Measurements from ENCODE around the gene METTL16. TPM values are rescaled to one million over a fixed set of nuclear protein-coding genes. Genes with fewer than 3 reads are reported as not detected.
A peak's percentile ranks its signal among the peaks of the same experiment; 100 is the strongest.

Gene METTL16
- total and polyA plus RNA-seq, 7 donors = 6.5 to 33.2 (median 18.3) TPM

- no peak for DNase-seq
- 66 to 82% methylated on average over 18 of the region's 18 CpGs for WGBS, 2 donors
- Histone ChIP-seq H3K4me1 (peaks cover 3 to 65% (median 56%) of the 10 kb centered on the region in 4 donors), H3K36me3 (peaks cover 0 to 11% (median 8%) of the 10 kb centered on the region in 4 donors), H3K27me3 (no peaks in the 10 kb centered on the region), H3K9me3 (no peaks in the 10 kb centered on the region), H3K27ac (peak overlapping the region; percentile 97 to 100 (median 98)), H3K4me3 (peak overlapping the region in 3 of 4 donors; percentile 63 to 80 (median 70))
- TF ChIP-seq POLR2AphosphoS5 (IDR thresholded peaks at IDR 0.05) (no peak), POLR2A (IDR thresholded peaks at IDR 0.05) (no peak)
- intact Hi-C loops (cut with DNase I) = no loop called here
Measured at GRCh38 chr17:2391597-2392251, 120.0 kb downstream of the METTL16 start.

GRCh38 chr17:2390199-2390836, 121.4 kb downstream of the METTL16 start:
- Histone ChIP-seq H3K27me3 (no peaks in the 10 kb centered on the region), H3K9me3 (no peaks in the 10 kb centered on the region), H3K36me3 (peaks cover 0 to 25% (median 16%) of the 10 kb centered on the region in 4 donors), H3K4me1 (peaks cover 0 to 57% (median 47%) of the 10 kb centered on the region in 4 donors), H3K4me3 (no peak overlapping the region), H3K27ac (peak overlapping the region; percentile 97 to 100 (median 98))
- TF ChIP-seq CTCF (IDR thresholded peaks at IDR 0.05) (no peak), POLR2AphosphoS5 (IDR thresholded peaks at IDR 0.05) (peak in 2 of 4 donors; percentile 20 to 21), EP300 (IDR thresholded peaks at IDR 0.05) (no peak), POLR2A (IDR thresholded peaks at IDR 0.05) (no peak)
- WGBS, 2 donors = 86 to 89% methylated on average over 12 of the region's 12 CpGs
- DNase-seq = no peak
- intact Hi-C loops (cut with DNase I) = no loop called here

GRCh38 chr17:2388683-2389055, 123.0 kb downstream of the METTL16 start:
- peaks cover 0 to 48% (median 39%) of the 10 kb centered on the region in 4 donors for H3K4me1 ChIP-seq
- WGBS, 2 donors = 94 to 95% methylated on average over 15 of the region's 15 CpGs
- peaks cover 0 to 34% (median 16%) of the 10 kb centered on the region in 4 donors for H3K36me3 ChIP-seq
- intact Hi-C loops (cut with DNase I) = no loop called here
- TF ChIP-seq POLR2A (IDR thresholded peaks at IDR 0.05) = no peak
- TF ChIP-seq EP300 (IDR thresholded peaks at IDR 0.05) = no peak
- TF ChIP-seq CTCF (IDR thresholded peaks at IDR 0.05) = no peak
- no peak for TF ChIP-seq POLR2AphosphoS5 (IDR thresholded peaks at IDR 0.05)
- no peaks in the 10 kb centered on the region for H3K27me3 ChIP-seq
- H3K9me3 ChIP-seq = no peaks in the 10 kb centered on the region
- H3K4me3 ChIP-seq = no peak overlapping the region
- DNase-seq = no peak
- peak overlapping the region in 2 of 4 donors; percentile 97 to 98 for H3K27ac ChIP-seq

GRCh38 chr17:2388020-2388682, 123.5 kb downstream of the METTL16 start:
- no peak for TF ChIP-seq POLR2AphosphoS5 (IDR thresholded peaks at IDR 0.05)
- TF ChIP-seq POLR2A (IDR thresholded peaks at IDR 0.05) = no peak
- no peak for TF ChIP-seq EP300 (IDR thresholded peaks at IDR 0.05)
- TF ChIP-seq CTCF (IDR thresholded peaks at IDR 0.05) = no peak
- intact Hi-C loops (cut with DNase I) = no loop called here
- Histone ChIP-seq H3K9me3 (no peaks in the 10 kb centered on the region), H3K27me3 (no peaks in the 10 kb centered on the region), H3K36me3 (peaks cover 0 to 34% (median 16%) of the 10 kb centered on the region in 4 donors), H3K27ac (no peak overlapping the region), H3K4me3 (no peak overlapping the region), H3K4me1 (peaks cover 0 to 49% (median 43%) of the 10 kb centered on the region in 4 donors)
- 93% methylated on average over 21 of the region's 21 CpGs for WGBS, 2 donors
- DNase-seq = no peak
